Hepatocyte (in vitro differentiated cells): ENCODE measurements around the gene HDGFL2.

Experiments used
- CTCF ChIP-seq: fragments of 200-600 bp; sonication (generic); IDR thresholded peaks from 2 replicates; pipeline ENCODE4 v1.5.1; 2016; ENCODE audit warnings: antibody characterized with exemption, mild to moderate bottlenecking; ENCODE audit not compliant: poor library complexity
- EZH2 ChIP-seq: fragments of 200-600 bp; sonication (generic); IDR thresholded peaks from 2 replicates; pipeline ENCODE4 v1.6.1; 2016; ENCODE audit warnings: antibody characterized with exemption, mild to moderate bottlenecking, borderline replicate concordance
- EZH2phosphoT487 ChIP-seq: fragments of 200-600 bp; sonication (generic); IDR thresholded peaks from one replicate; pipeline ENCODE4 v1.6.1; 2018; ENCODE audit warnings: antibody characterized with exemption, mild to moderate bottlenecking, low read depth, moderate library complexity; ENCODE audit not compliant: unreplicated experiment, severe bottlenecking

- TF ChIP-seq CTCF (no peak), EZH2 (no peak), EZH2phosphoT487 (no peak)
Measured at GRCh38 chr19:4525563-4526002, 53.5 kb downstream of the HDGFL2 start.
